HG03565 (cell line): ENCODE data around the gene USP36.
A peak's percentile ranks its signal among the peaks of the same experiment; 100 is the strongest.
"Not testable (repeated sequence)": the region's sequence is repeated elsewhere in the genome, so short reads cannot be mapped to it uniquely, and the experiment has no call there.

ENCODE experiments used
- ATAC-seq: cut with Tn5 transposase; IDR thresholded peaks from one replicate; pipeline ENCODE4 v1.9.1; 2021; ENCODE audit warnings: mild to moderate bottlenecking, moderate library complexity; ENCODE audit not compliant: unreplicated experiment

The USP36 gene

GRCh38 chr17:78793968-78794367 is 46.6 kb downstream of the USP36 start:
- no peak for ATAC-seq

- ATAC-seq, result no peak
Measured at GRCh38 chr17:78793415-78793814, 47.2 kb downstream of the USP36 start.

- ATAC-seq, result no peak
Measured at GRCh38 chr17:78791840-78792709, 48.5 kb downstream of the USP36 start.

GRCh38 chr17:78790552-78790951 is 50.1 kb downstream of the USP36 start:
- ATAC-seq, result no peak

GRCh38 chr17:78789663-78790181 is 50.9 kb downstream of the USP36 start:
- no peak for ATAC-seq

GRCh38 chr17:78789149-78789662 is 51.4 kb downstream of the USP36 start:
- ATAC-seq, result no peak

- ATAC-seq, result no peak
Measured at GRCh38 chr17:78788451-78788850, 52.2 kb downstream of the USP36 start.

- ATAC-seq, result no peak
Measured at GRCh38 chr17:78787444-78787843, 53.2 kb downstream of the USP36 start.

- ATAC-seq, result no peak
Measured at GRCh38 chr17:78785663-78786057, 55.0 kb downstream of the USP36 start.

GRCh38 chr17:78785011-78785662 is 55.5 kb downstream of the USP36 start:
- ATAC-seq, result no peak

GRCh38 chr17:78784352-78784751 is 56.3 kb downstream of the USP36 start:
- no peak for ATAC-seq

GRCh38 chr17:78783711-78784324 is 56.8 kb downstream of the USP36 start:
- ATAC-seq, result no peak

- peak; percentile 7 for ATAC-seq
Measured at GRCh38 chr17:78781893-78782304, 58.7 kb downstream of the USP36 start, which contains the start of gene CYTH1. TSS of gene CYTH1 (minus strand) at chr17:78782273. CDS start at chr17:78782223, 50 bp downstream.

- ATAC-seq, result no peak
Measured at GRCh38 chr17:78781104-78781892, 59.3 kb downstream of the USP36 start.

GRCh38 chr17:78780335-78780734 is 60.3 kb downstream of the USP36 start:
- no peak for ATAC-seq

GRCh38 chr17:78779850-78780249 is 60.8 kb downstream of the USP36 start:
- no peak for ATAC-seq

- ATAC-seq, result not testable (repeated sequence)
Measured at GRCh38 chr17:78779286-78779651, 61.3 kb downstream of the USP36 start.

- no peak for ATAC-seq
Measured at GRCh38 chr17:78777881-78778280, 62.7 kb downstream of the USP36 start.

- no peak for ATAC-seq
Measured at GRCh38 chr17:78774956-78775571, 65.5 kb downstream of the USP36 start.

GRCh38 chr17:78774453-78774852 is 66.2 kb downstream of the USP36 start:
- no peak for ATAC-seq
